HG02852 (cell line): ENCODE data around the gene PTPRM.
"Not testable (repeated sequence)": the region's sequence is repeated elsewhere in the genome, so short reads cannot be mapped to it uniquely, and the experiment has no call there.

Experiments used
- ATAC-seq: cut with Tn5 transposase; IDR thresholded peaks from one replicate; pipeline ENCODE4 v1.9.1; 2021; ENCODE audit warnings: mild to moderate bottlenecking, moderate library complexity; ENCODE audit not compliant: unreplicated experiment

PTPRM gene

GRCh38 chr18:8439055-8439454, 871.9 kb downstream of the PTPRM start:
- ATAC-seq, result no peak

- ATAC-seq, result no peak
Observed at GRCh38 chr18:8443505-8443904, 876.4 kb downstream of the PTPRM start.

GRCh38 chr18:8446936-8447335, 879.8 kb downstream of the PTPRM start:
- not testable (repeated sequence) for ATAC-seq

- no peak for ATAC-seq
Observed at GRCh38 chr18:8448130-8448529, 881.0 kb downstream of the PTPRM start.

- ATAC-seq, result no peak
Observed at GRCh38 chr18:8450013-8450412, 882.9 kb downstream of the PTPRM start.

DNA sequence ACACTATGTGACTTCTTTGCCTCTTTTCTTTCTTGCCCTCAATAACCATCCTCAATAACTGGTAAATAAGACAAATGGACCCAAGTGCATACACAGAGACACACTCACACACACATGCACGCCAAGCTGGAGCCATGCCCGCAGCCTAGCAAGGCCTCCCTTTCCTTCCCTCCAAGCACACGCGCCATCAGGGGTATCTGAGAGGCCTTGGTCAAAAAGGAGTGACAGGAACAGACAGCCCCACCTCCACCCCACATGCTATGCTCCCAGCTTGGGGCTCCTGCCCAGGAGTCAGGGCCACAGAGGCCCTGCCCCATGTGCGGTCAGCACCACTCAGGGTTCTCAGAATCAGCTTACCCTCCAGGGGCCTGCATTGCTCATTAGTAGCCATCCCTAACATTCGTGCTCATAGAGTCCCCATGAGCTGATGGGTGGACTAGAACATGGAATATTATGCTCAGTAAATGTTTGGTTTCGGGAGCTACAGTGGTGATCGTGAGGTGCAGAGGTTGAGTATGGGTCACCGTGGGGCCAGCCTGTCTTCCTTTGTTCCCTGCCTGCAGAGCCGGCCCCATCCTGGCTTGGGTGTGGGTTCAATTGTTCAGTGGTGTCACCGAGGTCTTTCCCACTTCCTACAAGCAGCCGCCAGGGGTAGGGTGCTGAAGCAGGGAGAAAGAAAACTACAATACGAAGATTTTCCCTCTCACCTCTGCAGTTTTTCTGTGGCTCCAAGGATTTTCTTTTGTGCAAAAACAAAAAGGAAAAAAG, 884.0 kb downstream of the PTPRM start:
- no peak for ATAC-seq

DNA sequence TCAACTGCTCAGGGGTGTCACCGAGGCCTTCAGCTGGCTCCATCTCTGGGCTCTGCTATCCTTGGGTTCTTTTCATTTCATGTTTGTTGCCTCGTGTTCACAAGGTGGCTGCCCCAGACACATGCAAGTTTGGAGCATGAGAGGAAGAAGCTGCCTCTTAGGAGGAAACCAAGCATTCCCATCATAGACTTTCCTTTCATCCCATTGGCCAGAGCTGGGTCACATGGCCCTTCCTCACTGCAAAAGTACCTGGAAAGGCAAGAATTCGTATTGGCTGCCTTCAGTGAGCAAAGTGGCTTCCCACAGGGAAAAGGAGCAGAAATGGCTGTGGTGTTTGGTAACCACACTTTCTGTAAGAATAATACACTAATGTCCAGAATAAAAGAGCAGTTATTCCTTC, 886.4 kb downstream of the PTPRM start:
- no peak for ATAC-seq

DNA sequence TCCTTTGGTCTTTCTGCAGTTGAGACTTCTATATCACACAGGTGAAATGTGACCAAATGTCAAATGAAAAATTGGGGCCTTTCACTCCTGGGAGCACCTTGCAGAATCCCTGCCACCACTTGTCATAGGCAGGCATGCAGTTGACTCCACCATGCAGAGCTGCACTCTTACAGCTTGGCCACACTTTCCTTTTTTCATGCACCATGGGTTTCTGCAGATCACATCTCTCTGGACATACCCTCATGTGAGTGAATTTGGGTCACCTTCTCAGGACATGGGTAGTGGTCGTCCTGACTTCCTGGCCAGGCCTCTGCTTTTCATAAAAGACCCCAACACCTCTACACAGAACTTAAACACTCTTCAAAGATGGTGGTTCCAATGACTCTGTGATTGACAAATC, 887.0 kb downstream of the PTPRM start:
- ATAC-seq, result no peak

GRCh38 chr18:8455661-8456614, 888.8 kb downstream of the PTPRM start:
- no peak for ATAC-seq
